OCI-LY1 (cell line): ENCODE results near the gene G2E3.

ENCODE experiments used
- H2AFZ ChIP-seq: fragments of 200-600 bp; sonication (generic), shearing (Covaris generic); 2 replicates; pipeline ENCODE4 v1.6.0; 2014; ENCODE audit warnings: antibody characterized with exemption, mild to moderate bottlenecking, low read length
- H3F3A ChIP-seq: fragments of 200-600 bp; sonication (generic), shearing (Covaris generic); 2 replicates; pipeline ENCODE4 v1.6.0; 2014; ENCODE audit warnings: mild to moderate bottlenecking, antibody characterized with exemption, low read length, moderate library complexity; ENCODE audit not compliant: insufficient read depth
- H3K27ac ChIP-seq: fragments of 200-600 bp; sonication (generic); 2 replicates; pipeline ENCODE4 v1.5.1; 2014; ENCODE audit warnings: low read length, mixed run types, mild to moderate bottlenecking, low read depth; ENCODE audit not compliant: poor library complexity, severe bottlenecking
- H3K27me3 ChIP-seq: fragments of 200-600 bp; sonication (generic); 2 replicates; pipeline ENCODE4 v1.6.0; 2014; ENCODE audit warnings: antibody characterized with exemption, mild to moderate bottlenecking, low read length, moderate library complexity; ENCODE audit not compliant: insufficient read depth
- H3K36me3 ChIP-seq: fragments of 200-600 bp; sonication (generic); 2 replicates; pipeline ENCODE4 v1.6.1; 2014; ENCODE audit warnings: mild to moderate bottlenecking, antibody characterized with exemption, low read length, moderate library complexity, mixed read lengths; ENCODE audit not compliant: insufficient read depth
- H3K4me1 ChIP-seq: fragments of 200-600 bp; sonication (generic); 2 replicates; pipeline ENCODE4 v1.5.1; 2014; ENCODE audit warnings: mild to moderate bottlenecking, low read length, moderate library complexity; ENCODE audit not compliant: insufficient read depth, severe bottlenecking
- H3K4me2 ChIP-seq: fragments of 200-600 bp; sonication (generic), shearing (Covaris generic); 2 replicates; pipeline ENCODE4 v1.6.1; 2014; ENCODE audit warnings: low read length
- H3K4me3 ChIP-seq: fragments of 200-600 bp; sonication (generic); 2 replicates; pipeline ENCODE4 v1.5.1; 2014; ENCODE audit warnings: low read length, low read depth, mild to moderate bottlenecking, mixed read lengths; ENCODE audit not compliant: poor library complexity, severe bottlenecking
- H3K79me2 ChIP-seq: fragments of 200-600 bp; shearing (Covaris generic); 2 replicates; pipeline ENCODE4 v1.6.1; 2016; ENCODE audit warnings: mixed run types, low read length, mixed read lengths; ENCODE audit not compliant: insufficient read depth
- H3K9ac ChIP-seq: fragments of 200-600 bp; sonication (generic), shearing (Covaris generic); 2 replicates; pipeline ENCODE4 v1.6.1; 2014; ENCODE audit warnings: mild to moderate bottlenecking, low read length, mixed read lengths
- H3K9me2 ChIP-seq: fragments of 200-600 bp; sonication (generic), shearing (Covaris generic); 2 replicates; pipeline ENCODE4 v1.6.1; 2014; ENCODE audit warnings: low read depth, mild to moderate bottlenecking, low read length, mixed read lengths
- H3K9me3 ChIP-seq: fragments of 200-600 bp; shearing (Covaris generic); 2 replicates; pipeline ENCODE4 v1.6.1; 2014; ENCODE audit warnings: low read length, mixed read lengths
- H4K20me1 ChIP-seq: fragments of 200-600 bp; sonication (generic), shearing (Covaris generic); 2 replicates; pipeline ENCODE4 v1.6.0; 2016; ENCODE audit warnings: mild to moderate bottlenecking, low read length; ENCODE audit not compliant: insufficient read depth
- CTCF ChIP-seq: fragments of 200-600 bp; sonication (generic), shearing (Covaris generic); IDR thresholded peaks from 2 replicates; pipeline ENCODE4 v1.5.1; 2017; ENCODE audit warnings: mild to moderate bottlenecking, antibody characterized with exemption, low read length, moderate library complexity, mixed read lengths
- EZH2 ChIP-seq: fragments of 200-600 bp; sonication (generic), shearing (Covaris generic); IDR thresholded peaks from 2 replicates; pipeline ENCODE4 v1.8.0; 2017; ENCODE audit warnings: borderline replicate concordance, mixed run types, mild to moderate bottlenecking, antibody characterized with exemption, low read length, moderate library complexity, mixed read lengths

Gene G2E3

GRCh38 chr14:30621354-30621939 lies 62.5 kb downstream of the G2E3 start:
- Histone ChIP-seq H3K9ac (peak overlapping the region; percentile 63), H4K20me1 (no peaks in the 10 kb centered on the region), H3K9me2 (no peaks in the 10 kb centered on the region), H3K27me3 (no peaks in the 10 kb centered on the region), H3K4me3 (peak overlapping the region; percentile 76), H3K4me1 (peaks cover 38% of the 10 kb centered on the region), H3K79me2 (peaks cover 41% of the 10 kb centered on the region), H3F3A (peaks cover 9% of the 10 kb centered on the region; the same call in 1 of the 2 replicates), H3K9me3 (no peaks in the 10 kb centered on the region), H2AFZ (no peak overlapping the region), H3K27ac (peak overlapping the region; percentile 74), H3K4me2 (peak overlapping the region; percentile 83), H3K36me3 (peaks cover 9% of the 10 kb centered on the region; the same call in 1 of the 2 replicates)
- TF ChIP-seq CTCF (no peak), EZH2 (no peak)

GRCh38 chr14:30621940-30622830 lies 63.2 kb downstream of the G2E3 start, which contains the start of gene SCFD1:
Gene SCFD1 (plus strand): TSS chr14:30622319. CDS start chr14:30622339, 20 bp downstream.
- Histone ChIP-seq H3F3A (peaks cover 9% of the 10 kb centered on the region; the same call in 1 of the 2 replicates), H3K9me2 (no peaks in the 10 kb centered on the region), H3K27me3 (no peaks in the 10 kb centered on the region), H3K9ac (peak within 1 kb of the TSS; percentile 85), H4K20me1 (no peaks in the 10 kb centered on the region), H3K36me3 (peaks cover 4% of the 10 kb centered on the region; the same call in 1 of the 2 replicates), H3K4me2 (peak within 1 kb of the TSS; percentile 83), H3K79me2 (peaks cover 49% of the 10 kb centered on the region), H3K9me3 (no peaks in the 10 kb centered on the region), H3K4me1 (peaks cover 40% of the 10 kb centered on the region), H3K4me3 (peak within 1 kb of the TSS; percentile 76), H3K27ac (peak within 1 kb of the TSS; percentile 74), H2AFZ (no peak within 1 kb of the TSS)
- TF ChIP-seq CTCF: no peak
- no peak for TF ChIP-seq EZH2

GRCh38 chr14:30623412-30624131 lies 64.6 kb downstream of the G2E3 start:
- no peaks in the 10 kb centered on the region for H3K27me3 ChIP-seq
- peak overlapping the region; percentile 76 for H3K4me3 ChIP-seq
- peaks cover 59% of the 10 kb centered on the region for H3K79me2 ChIP-seq
- H3K9ac ChIP-seq: peak overlapping the region; percentile 85
- TF ChIP-seq EZH2 (no peak), CTCF (no peak)
- H3K36me3 ChIP-seq: peaks cover 15% of the 10 kb centered on the region; the same call in 1 of the 2 replicates
- peaks cover 40% of the 10 kb centered on the region for H3K4me1 ChIP-seq
- H3K9me3 ChIP-seq: no peaks in the 10 kb centered on the region
- H3K9me2 ChIP-seq: no peaks in the 10 kb centered on the region
- no peak overlapping the region for H2AFZ ChIP-seq
- no peak overlapping the region for H3K27ac ChIP-seq
- peak overlapping the region; percentile 83 for H3K4me2 ChIP-seq
- H3F3A ChIP-seq: peaks cover 9% of the 10 kb centered on the region; the same call in 1 of the 2 replicates
- no peaks in the 10 kb centered on the region for H4K20me1 ChIP-seq
